GM18951 (cell line): Measurements from ENCODE around the gene HAVCR2.

ENCODE experiments used
- POLR2A ChIP-seq: IDR thresholded peaks from 4 replicates; pipeline ENCODE4 v1.6.1; 2011; ENCODE audit warnings: mild to moderate bottlenecking; ENCODE audit not compliant: insufficient read length, insufficient read depth; ENCODE audit errors: extremely low read depth
- in situ Hi-C: fragments of 300-500 bp; cut with MboI; formaldehyde crosslinking; loops from one replicate; pipeline ENCODE4 v1.12.0; 2022; ENCODE audit warnings: low sequenced_read_pairs, mixed read lengths, inconsistent platforms; ENCODE audit not compliant: unreplicated experiment

The HAVCR2 gene

DNA sequence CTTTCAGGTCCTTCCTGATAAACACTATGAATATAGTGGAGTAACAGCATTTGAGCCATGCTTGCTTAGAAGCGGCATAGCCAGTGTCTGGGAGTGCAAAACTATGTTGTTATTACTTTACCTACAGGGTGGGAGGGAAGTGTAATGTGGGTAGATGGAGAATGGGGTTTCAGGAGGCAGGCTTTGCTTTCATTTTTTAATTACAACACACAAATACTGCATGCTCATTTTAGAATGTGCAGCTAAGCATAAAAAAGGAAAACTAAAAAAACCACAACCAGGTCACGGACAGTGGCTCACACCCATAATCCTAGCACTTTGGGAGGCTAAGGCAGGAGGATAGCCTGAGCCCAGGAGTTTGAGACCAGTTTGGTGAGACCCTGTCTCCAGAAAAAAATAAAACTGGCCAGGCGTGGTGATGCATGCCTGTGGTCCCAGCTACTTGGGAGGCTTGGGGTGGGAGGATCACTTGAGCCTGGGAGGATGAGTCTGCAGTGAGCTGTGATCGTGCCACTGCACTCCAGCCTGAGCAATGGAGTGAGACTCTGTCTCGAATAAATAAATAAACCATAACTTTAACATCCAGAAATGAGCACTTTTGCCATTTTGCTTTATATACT is 70.2 kb downstream of the HAVCR2 start:
- in situ Hi-C loops = no loop called here
- no peak for TF ChIP-seq POLR2A
